ENCODE results near the gene RPS6KA1.
"Not testable (repeated sequence)": the region's sequence is repeated elsewhere in the genome, so short reads cannot be mapped to it uniquely, and the experiment has no call there.

Gene RPS6KA1

GRCh38 chr1:26608895-26609294 lies 79.3 kb downstream of the RPS6KA1 start:
- Histone ChIP-seq H3K4me3 (ENCODE audit: low read length in 2 of 2) (no peak overlapping the region), H3K4me1 (ENCODE audit: control insufficient read depth in 2 of 2, insufficient read depth in 2 of 2, low read length in 2 of 2) (no peaks in the 10 kb centered on the region), H3K27me3 (ENCODE audit: control insufficient read depth in 2 of 2, insufficient read depth in 2 of 2, low read length in 2 of 2) (no peaks in the 10 kb centered on the region), H3K36me3 (ENCODE audit: control insufficient read depth in 2 of 2, insufficient read depth in 2 of 2, low read length in 2 of 2) (no peaks in the 10 kb centered on the region), H3K27ac (ENCODE audit: low read depth in 2 of 2, low read length in 2 of 2) (no peak overlapping the region), H3K9ac (ENCODE audit: low read depth in 1 of 2, low read length in 2 of 2) (no peak overlapping the region), H3K9me3 (ENCODE audit: control insufficient read depth in 2 of 2, low read length in 2 of 2) (no peaks in the 10 kb centered on the region)

- H3K9me3 ChIP-seq (ENCODE audit: control insufficient read depth in 2 of 2, low read length in 2 of 2) = no peaks in the 10 kb centered on the region
- no peak overlapping the region for H3K9ac ChIP-seq (ENCODE audit: low read depth in 1 of 2, low read length in 2 of 2)
- no peaks in the 10 kb centered on the region for H3K27me3 ChIP-seq (ENCODE audit: control insufficient read depth in 2 of 2, insufficient read depth in 2 of 2, low read length in 2 of 2)
- H3K4me1 ChIP-seq (ENCODE audit: control insufficient read depth in 2 of 2, insufficient read depth in 2 of 2, low read length in 2 of 2) = no peaks in the 10 kb centered on the region
- H3K4me3 ChIP-seq (ENCODE audit: low read length in 2 of 2) = no peak overlapping the region
- H3K36me3 ChIP-seq (ENCODE audit: control insufficient read depth in 2 of 2, insufficient read depth in 2 of 2, low read length in 2 of 2) = no peaks in the 10 kb centered on the region
- no peak overlapping the region for H3K27ac ChIP-seq (ENCODE audit: low read depth in 2 of 2, low read length in 2 of 2)
Observed at GRCh38 chr1:26610781-26611180, 81.2 kb downstream of the RPS6KA1 start.

- not testable (repeated sequence) for H3K9me3 ChIP-seq (ENCODE audit: control insufficient read depth in 2 of 2, low read length in 2 of 2); H3K4me3 ChIP-seq (ENCODE audit: low read length in 2 of 2); H3K9ac ChIP-seq (ENCODE audit: low read depth in 1 of 2, low read length in 2 of 2); H3K36me3 ChIP-seq (ENCODE audit: control insufficient read depth in 2 of 2, insufficient read depth in 2 of 2, low read length in 2 of 2); H3K27me3 ChIP-seq (ENCODE audit: control insufficient read depth in 2 of 2, insufficient read depth in 2 of 2, low read length in 2 of 2); H3K27ac ChIP-seq (ENCODE audit: low read depth in 2 of 2, low read length in 2 of 2); H3K4me1 ChIP-seq (ENCODE audit: control insufficient read depth in 2 of 2, insufficient read depth in 2 of 2, low read length in 2 of 2)
Observed at GRCh38 chr1:26612627-26613026, 83.1 kb downstream of the RPS6KA1 start.

- no peaks in the 10 kb centered on the region for H3K9me3 ChIP-seq (ENCODE audit: control insufficient read depth in 2 of 2, low read length in 2 of 2)
- peaks cover 4 to 7% of the 10 kb centered on the region in 2 donors for H3K4me1 ChIP-seq (ENCODE audit: control insufficient read depth in 2 of 2, insufficient read depth in 2 of 2, low read length in 2 of 2)
- no peak overlapping the region for H3K27ac ChIP-seq (ENCODE audit: low read depth in 2 of 2, low read length in 2 of 2)
- H3K27me3 ChIP-seq (ENCODE audit: control insufficient read depth in 2 of 2, insufficient read depth in 2 of 2, low read length in 2 of 2) = no peaks in the 10 kb centered on the region
- no peaks in the 10 kb centered on the region for H3K36me3 ChIP-seq (ENCODE audit: control insufficient read depth in 2 of 2, insufficient read depth in 2 of 2, low read length in 2 of 2)
- no peak overlapping the region for H3K4me3 ChIP-seq (ENCODE audit: low read length in 2 of 2)
- no peak overlapping the region for H3K9ac ChIP-seq (ENCODE audit: low read depth in 1 of 2, low read length in 2 of 2)
Observed at GRCh38 chr1:26614655-26615411, 85.3 kb downstream of the RPS6KA1 start.

- H3K27ac ChIP-seq (ENCODE audit: low read depth in 2 of 2, low read length in 2 of 2) = no peak overlapping the region
- no peak overlapping the region for H3K9ac ChIP-seq (ENCODE audit: low read depth in 1 of 2, low read length in 2 of 2)
- no peaks in the 10 kb centered on the region for H3K27me3 ChIP-seq (ENCODE audit: control insufficient read depth in 2 of 2, insufficient read depth in 2 of 2, low read length in 2 of 2)
- no peaks in the 10 kb centered on the region for H3K9me3 ChIP-seq (ENCODE audit: control insufficient read depth in 2 of 2, low read length in 2 of 2)
- no peak overlapping the region for H3K4me3 ChIP-seq (ENCODE audit: low read length in 2 of 2)
- peaks cover 7 to 10% of the 10 kb centered on the region in 2 donors for H3K4me1 ChIP-seq (ENCODE audit: control insufficient read depth in 2 of 2, insufficient read depth in 2 of 2, low read length in 2 of 2)
- no peaks in the 10 kb centered on the region for H3K36me3 ChIP-seq (ENCODE audit: control insufficient read depth in 2 of 2, insufficient read depth in 2 of 2, low read length in 2 of 2)
Observed at GRCh38 chr1:26616881-26617280, 87.3 kb downstream of the RPS6KA1 start.

- Histone ChIP-seq H3K27ac (ENCODE audit: low read depth in 2 of 2, low read length in 2 of 2) (no peak overlapping the region), H3K9ac (ENCODE audit: low read depth in 1 of 2, low read length in 2 of 2) (no peak overlapping the region)
Observed at GRCh38 chr1:26618561-26618960, 89.0 kb downstream of the RPS6KA1 start.

More at GRCh38 chr1:26618561-26618960, 89.0 kb downstream of the RPS6KA1 start:
- Histone ChIP-seq H3K27me3 (ENCODE audit: control insufficient read depth in 2 of 2, insufficient read depth in 2 of 2, low read length in 2 of 2) (no peaks in the 10 kb centered on the region), H3K36me3 (ENCODE audit: control insufficient read depth in 2 of 2, insufficient read depth in 2 of 2, low read length in 2 of 2) (no peaks in the 10 kb centered on the region), H3K4me3 (ENCODE audit: low read length in 2 of 2) (no peak overlapping the region), H3K9me3 (ENCODE audit: control insufficient read depth in 2 of 2, low read length in 2 of 2) (no peaks in the 10 kb centered on the region), H3K4me1 (ENCODE audit: control insufficient read depth in 2 of 2, insufficient read depth in 2 of 2, low read length in 2 of 2) (peaks cover 8 to 10% of the 10 kb centered on the region in 2 donors)

Data from mucosa of rectum (tissue), 2 donors.